ENCODE results near the gene OR2B2.
A peak's percentile ranks its signal among the peaks of the same experiment; 100 is the strongest.
"Not testable (repeated sequence)": the region's sequence is repeated elsewhere in the genome, so short reads cannot be mapped to it uniquely, and the experiment has no call there.

OR2B2 gene

DNA sequence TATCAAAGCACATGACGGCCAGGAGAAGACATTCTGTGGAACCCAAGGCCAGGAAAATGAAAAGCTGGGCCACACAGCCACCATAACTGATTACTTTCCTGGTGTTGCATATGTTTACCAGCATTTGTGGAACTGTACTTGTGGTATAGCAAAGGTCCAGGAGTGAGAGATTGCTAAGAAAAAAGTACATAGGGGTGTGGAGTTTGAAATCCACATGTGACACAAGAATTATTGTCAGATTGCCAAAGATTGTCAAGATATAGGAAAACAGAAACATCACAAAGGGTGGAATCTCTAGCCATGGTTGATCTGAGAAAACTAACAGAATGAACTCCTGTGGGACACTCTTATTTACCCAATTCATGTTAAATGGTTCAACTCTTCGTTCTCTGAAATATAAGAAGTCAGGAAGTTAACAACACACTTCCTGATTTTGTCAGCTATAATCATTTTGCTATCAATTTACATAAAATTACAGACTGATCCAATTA is at the start of gene OR2B2:
Gene OR2B2 (minus strand): TSS at position 441 of the 491 bp plus-strand sequence. CDS start 77 bp downstream, at position 364.
- DNase-seq = no peak

DNA sequence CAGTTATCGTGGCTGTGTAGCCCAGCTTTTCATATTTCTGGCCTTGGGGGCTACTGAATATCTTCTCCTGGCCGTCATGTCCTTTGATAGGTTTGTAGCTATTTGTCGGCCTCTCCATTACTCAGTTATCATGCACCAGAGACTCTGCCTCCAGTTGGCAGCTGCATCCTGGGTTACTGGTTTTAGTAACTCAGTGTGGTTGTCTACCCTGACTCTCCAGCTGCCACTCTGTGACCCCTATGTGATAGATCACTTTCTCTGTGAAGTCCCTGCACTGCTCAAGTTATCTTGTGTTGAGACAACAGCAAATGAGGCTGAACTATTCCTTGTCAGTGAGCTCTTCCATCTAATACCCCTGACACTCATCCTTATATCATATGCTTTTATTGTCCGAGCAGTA is 45.3 kb upstream of the OR2B2 start:
- no peak for DNase-seq

DNA sequence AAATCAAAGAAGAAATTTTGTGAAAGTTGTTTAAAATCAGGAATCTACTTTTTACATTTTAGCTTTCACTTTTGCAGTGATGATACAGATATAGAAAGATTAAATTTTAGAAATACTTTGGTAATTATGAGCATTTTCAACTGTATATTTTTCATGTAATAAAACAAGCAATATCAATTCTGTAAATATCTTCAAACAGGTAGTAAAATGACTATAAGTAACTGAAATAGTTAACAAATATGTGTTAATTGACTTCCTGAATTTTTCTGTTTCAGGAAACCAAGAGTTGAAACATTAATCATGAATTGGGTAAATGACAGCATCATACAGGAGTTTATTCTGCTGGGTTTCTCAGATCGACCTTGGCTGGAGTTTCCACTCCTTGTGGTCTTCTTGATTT is 44.7 kb upstream of the OR2B2 start, which contains the start of gene OR2B6:
Gene OR2B6 (plus strand): TSS at position 301 of the 400 bp plus-strand sequence. CDS start 0 bp downstream, at position 301.
- DNase-seq = no peak

DNA sequence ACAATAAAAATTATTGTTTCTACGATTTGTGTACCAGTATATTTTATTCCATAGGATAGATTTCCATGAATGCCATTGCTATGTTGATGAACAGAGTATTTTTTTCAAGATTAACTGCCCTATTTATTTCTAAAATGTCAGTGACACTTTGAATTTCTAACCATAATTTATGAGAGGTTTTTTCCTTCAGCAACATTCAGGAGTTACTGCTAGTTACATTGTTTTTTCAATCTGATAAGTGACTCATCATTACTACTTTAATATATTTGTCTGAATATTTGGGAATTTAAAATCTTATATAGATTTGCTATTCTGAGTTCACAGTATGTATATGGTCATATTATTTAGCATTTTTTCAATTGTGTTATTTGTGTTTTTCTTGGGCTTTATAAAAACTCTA is 38.8 kb upstream of the OR2B2 start:
- no peak for DNase-seq

GRCh38 chr6:27948237-27948636 is 36.0 kb upstream of the OR2B2 start:
- no peak for DNase-seq

GRCh38 chr6:27943072-27943471 is 30.9 kb upstream of the OR2B2 start:
- DNase-seq = not testable (repeated sequence)

DNA sequence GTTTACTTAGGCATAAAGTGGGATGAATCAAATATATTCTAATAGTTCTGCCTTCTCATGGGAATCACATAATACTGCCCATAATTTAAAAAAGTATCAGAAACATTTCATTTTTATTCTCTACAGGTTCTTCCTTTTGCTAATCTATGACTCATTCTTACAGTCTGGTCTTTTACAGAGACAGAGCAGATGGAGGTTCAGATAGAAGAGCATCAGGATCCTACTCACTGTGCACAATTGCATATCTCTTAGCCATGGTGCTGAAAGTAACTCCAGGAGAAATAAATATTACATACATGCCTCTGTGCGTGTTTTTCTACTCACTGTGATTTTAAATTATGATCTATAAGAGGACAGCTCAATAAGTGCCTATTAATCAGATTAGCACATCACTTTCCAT is 28.6 kb upstream of the OR2B2 start:
- no peak for DNase-seq

DNA sequence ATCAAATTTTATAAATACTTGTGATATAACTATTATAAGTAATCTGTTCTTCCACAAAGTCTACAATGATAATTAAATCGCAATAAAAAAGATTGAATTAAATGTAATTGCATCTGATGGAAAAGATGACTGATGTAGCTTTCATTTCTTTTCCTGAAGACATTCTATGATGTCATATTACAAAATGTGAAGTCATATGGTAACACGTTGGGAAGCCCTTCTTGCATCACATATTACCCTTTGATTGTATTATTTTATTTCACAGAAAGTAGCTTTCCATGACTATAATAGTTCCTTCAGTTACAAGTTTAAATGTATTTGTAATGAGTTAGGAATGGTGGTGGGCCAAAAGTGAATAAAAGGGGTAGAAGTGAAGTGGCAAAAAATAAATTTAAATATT is 19.0 kb upstream of the OR2B2 start:
- no peak for DNase-seq

DNA sequence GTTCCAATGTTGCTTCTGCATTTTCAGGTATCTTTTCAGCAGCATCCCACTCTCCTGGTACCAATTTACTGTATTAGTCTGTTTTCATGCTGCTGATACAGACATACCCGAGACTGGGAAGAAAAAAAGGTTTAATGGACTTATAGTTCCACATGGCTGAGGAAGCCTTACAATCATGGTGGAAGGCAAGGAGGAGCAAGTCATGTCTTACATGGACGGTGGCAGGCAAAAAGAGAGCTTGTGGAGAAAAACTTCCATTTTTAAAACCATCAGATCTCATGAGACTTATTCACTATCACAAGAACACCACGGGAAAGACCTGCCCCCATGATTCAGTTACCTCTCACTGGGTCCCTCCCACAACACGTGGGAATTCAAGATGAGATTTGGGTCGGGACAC is 17.7 kb upstream of the OR2B2 start:
- DNase-seq = not testable (repeated sequence)

GRCh38 chr6:27928041-27928440 is 15.8 kb upstream of the OR2B2 start:
- not testable (repeated sequence) for DNase-seq

DNA sequence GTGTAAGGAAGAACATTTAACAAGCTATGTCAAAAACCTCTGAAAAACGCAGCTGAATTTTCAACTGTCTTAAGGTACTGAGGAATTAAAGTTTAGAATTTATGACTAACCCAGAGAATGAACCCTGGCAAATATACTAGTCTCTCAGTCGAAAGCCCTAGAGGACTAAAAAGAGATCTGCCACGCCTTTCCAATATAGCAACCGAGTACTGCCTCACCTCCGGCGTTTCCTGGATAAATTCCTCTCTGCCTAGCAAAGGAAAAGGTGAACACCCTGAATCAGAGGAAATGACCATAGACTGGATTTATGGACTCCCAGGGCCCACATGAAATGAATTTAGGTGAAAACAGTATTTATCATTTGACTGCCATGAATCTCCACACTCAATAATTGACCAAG is 12.0 kb upstream of the OR2B2 start:
- no peak for DNase-seq

- no peak for DNase-seq
Observed at GRCh38 chr6:27922949-27923348, 10.8 kb upstream of the OR2B2 start.

DNA sequence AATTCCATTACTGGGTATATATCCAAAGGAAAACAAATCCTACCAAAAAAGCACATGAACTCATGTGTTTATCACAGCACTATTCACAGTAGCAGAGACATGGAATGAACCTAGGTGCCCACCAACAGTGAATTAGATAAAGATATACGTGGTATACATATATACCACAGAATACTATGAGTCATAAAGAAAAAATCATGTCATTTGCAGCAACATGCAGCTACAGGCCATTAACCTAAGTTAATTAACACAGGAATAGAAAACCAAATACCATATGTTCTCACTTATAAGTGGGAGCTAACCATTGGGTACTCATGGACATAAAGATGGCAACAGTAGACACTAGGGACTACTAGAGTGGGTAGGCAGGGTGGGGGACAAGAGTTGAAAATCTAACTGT is 4.2 kb downstream of the OR2B2 start:
- DNase-seq = no peak

DNA sequence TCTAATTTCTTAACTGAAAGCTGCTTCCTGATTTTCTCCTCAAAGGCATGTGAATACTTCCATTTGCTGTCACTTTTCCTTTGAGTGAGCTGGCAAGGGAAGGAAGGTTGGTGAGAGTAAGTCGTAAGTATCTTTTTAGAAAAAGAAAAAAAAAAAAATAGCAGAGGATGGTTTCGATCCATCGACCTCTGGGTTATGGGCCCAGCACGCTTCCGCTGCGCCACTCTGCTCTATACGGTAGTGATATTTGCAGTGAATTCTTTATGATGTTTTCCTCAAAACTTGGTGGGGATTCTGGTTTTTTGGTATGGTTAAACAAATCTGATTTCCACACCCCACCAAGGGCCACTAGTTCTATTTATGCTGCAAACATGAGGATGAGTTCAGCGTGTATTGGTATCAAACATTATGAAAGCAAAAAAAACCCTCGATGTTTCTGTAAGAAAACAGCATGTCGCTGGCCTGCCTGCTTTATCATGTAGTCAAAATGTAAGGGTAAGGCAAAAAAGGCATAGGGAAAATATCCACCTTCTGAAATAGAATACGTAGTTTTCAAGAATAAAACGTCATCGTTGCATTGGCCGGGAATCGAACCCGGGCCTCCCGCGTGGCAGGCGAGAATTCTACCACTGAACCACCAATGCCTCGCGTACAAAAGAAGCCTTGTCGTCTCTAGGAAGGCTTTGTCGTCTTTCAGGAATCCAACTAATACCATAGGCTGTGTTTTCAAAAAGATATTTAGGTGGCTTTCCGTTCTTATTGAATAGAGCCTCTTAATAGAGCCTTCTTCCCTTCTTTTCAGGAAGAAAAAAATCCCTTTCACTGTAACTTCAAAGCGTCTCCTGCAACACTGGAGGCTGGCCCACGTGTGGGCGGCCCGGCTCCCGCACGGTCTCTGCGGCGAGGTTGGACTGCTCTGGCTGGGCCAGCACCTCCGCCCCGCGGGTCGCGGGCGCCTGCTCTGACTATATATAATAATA is 9.6 kb downstream of the OR2B2 start:
- peak; percentile 76 for DNase-seq

DNA sequence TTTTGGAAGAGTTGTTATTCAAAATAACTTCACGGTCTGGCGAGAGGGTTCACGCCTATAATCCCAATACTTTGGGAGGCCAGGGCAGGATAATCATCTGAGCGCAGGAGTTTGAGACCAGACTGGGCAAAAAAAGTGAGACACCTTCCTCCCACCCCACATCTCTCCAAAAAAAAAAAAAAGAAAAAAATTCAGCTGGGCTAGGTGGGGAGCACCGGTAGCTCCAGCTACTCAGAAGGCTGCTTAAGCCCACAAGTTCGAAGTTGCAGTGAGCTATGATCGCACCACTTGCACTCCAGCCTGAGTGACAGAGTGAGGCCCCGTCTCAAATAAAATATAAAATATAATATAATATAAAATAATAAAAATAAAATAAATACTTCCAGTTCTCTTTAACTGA is 10.4 kb downstream of the OR2B2 start:
- no peak for DNase-seq

GRCh38 chr6:27900197-27900596 is 12.0 kb downstream of the OR2B2 start:
- not testable (repeated sequence) for DNase-seq

GRCh38 chr6:27899543-27899942 is 12.7 kb downstream of the OR2B2 start:
- DNase-seq = no peak

DNA sequence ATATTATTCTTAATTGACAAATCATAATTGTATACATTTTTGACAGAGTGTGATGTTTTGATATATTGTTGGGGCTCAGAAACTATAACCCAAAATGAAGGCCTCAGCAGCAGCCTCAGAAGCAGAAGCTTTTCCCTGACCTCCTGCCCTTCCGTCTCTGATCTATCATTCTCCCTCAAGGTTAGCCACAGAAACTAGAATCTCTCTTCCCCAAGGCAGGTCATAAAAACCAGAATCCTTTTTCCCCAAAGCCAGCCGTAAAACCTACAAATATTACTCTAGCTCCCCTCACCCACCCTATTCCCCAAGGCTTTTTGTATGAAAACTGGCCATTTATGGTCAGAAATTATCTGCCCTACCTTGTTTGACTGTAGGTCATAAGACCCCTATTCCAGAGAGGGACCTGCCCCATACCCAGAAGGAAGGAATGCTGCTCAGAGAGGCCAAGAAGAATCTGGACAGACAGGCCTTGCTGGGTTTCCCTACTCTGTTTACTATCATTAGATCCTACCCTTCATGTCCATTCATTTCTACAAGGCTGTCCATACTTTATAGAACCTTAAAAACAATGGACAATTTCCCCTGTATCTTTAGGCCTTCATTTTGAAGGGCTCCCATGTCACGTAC is 14.5 kb downstream of the OR2B2 start:
- DNase-seq = no peak

- no peak for DNase-seq
Observed at GRCh38 chr6:27896398-27896796, 15.8 kb downstream of the OR2B2 start.

DNA sequence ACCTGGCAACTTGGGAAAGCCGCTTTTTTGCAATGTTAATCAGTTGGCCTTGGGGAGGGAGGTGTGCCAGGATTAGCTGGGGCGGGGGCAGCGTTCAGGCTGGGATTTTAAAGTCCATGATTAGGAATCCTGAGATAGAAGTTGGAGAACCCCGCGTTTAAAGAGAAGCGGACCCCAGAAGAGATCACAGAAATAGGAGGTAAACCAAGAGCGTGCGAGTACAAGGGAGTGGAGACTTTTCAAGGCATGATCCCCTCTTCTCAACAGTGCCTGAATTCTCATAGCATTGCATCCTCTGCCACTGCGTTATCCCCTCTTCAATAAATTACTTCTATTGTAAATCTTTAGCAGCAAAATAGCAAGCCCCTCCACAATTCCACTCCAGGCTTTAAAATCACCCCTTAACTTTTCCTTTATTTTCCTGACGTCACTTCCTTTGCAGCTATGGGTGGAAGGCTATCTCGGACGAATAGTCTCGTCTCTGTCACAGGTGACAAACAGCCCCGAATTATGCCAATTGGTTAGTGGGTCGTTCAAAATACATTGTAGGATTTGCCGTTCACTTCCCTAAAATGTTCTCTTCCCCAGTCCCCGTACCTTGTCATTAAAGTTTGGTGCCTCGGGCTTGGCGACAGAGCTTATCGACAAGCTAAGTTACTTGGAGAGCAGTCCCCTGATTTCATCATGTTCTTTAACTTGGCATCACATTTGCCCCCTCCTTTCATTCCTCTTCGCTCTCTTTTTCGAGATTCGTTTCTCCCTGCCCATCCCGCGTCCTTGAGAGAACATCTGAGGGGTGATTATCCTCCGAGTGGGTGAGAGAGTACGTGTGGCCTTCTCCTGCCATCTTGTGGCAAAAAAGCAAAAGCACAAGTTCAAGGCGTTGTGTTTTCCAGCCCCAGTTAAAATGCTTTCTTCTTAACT is 17.1 kb downstream of the OR2B2 start:
- DNase-seq = peak; percentile 81

GRCh38 chr6:27893836-27894807 is 18.1 kb downstream of the OR2B2 start:
- DNase-seq = peak; percentile 95
